H1 (cell line): Measurements from ENCODE around the gene AUH.

Experiments
- POLR2A ChIP-seq, 2 experiments: IDR thresholded peaks; 1 replicate in 1 of 2; 2 replicates in 1 of 2; pipeline ENCODE4 v1.6.1; 2011; ENCODE audit warnings: low read depth in 2 of 2, low read length in 2 of 2, mild to moderate bottlenecking in 2 of 2; ENCODE audit errors: control extremely low read depth in 1 of 2
- POLR2AphosphoS5 ChIP-seq: IDR thresholded peaks from 2 replicates; pipeline ENCODE4 v1.6.1; 2011; ENCODE audit warnings: low read depth, low read length
- RXRA ChIP-seq: IDR thresholded peaks from 2 replicates; pipeline ENCODE4 v1.6.1; 2011; ENCODE audit warnings: low read depth, mild to moderate bottlenecking, low read length, moderate library complexity; ENCODE audit not compliant: insufficient read depth

- no peak for TF ChIP-seq POLR2AphosphoS5
- no peak for TF ChIP-seq RXRA
- TF ChIP-seq POLR2A (IDR thresholded peaks at IDR 0.05; ENCODE audit: control extremely low read depth in 1 of 2, low read depth in 2 of 2, low read length in 2 of 2) = no peak
Observed at GRCh38 chr9:91306296-91306630, 55.5 kb downstream of the AUH start.
